Umbilical cord (tissue), 2 donors: ENCODE data around the gene GNPAT. TPM values are rescaled to one million over a fixed set of nuclear protein-coding genes. Genes with fewer than 3 reads are reported as not detected.

ENCODE experiments used
- DNase-seq: peaks from one replicate; pipeline ENCODE4 v3.0.0-alpha.2; 2015; ENCODE audit warnings: low spot score
- total RNA-seq: library from RNA; depleted of rRNA; stranded (reverse); fragments of >200 nt; gene quantifications from one replicate; pipeline ENCODE4 v1.2.3, GENCODE V29; 2014; ENCODE audit warnings: low replicate concordance; ENCODE audit not compliant: insufficient read depth

The GNPAT gene
- total RNA-seq, 1 donor from 2014 or later, result 38.0 TPM

DNA sequence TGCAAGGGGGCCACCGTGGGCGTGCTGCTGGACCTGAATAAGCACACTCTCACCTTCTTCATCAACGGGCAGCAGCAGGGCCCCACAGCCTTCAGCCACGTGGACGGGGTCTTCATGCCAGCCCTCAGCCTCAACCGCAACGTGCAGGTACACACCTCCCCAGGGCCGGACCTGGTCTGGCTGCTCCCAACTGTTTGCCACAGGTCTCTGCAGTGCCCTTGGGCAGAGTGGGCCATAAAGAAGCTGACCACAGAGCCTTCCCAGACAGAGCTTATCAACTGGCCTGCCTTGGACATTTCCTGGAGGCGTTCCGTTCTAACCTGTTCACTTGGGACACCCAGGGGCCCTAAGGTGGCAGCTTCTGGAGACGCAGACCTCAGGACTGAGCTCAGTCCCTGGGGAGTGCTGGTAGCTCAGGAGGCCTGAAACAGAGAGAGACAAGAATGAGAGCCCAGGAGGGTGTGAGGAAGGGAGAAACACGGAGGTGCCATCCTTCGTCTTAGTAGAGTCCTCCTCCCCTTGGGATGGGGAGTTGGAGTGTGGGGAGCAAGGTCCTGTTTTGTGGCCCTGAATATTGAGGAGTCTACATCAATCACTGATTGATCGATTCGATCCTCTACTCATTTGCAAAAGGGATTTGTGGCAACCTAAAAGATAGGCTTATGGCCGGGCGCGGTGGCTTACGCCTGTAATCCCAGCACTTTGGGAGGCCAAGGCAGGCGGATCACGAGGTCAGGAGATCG, 27.0 kb upstream of the GNPAT start:
- DNase-seq, result no peak

DNA sequence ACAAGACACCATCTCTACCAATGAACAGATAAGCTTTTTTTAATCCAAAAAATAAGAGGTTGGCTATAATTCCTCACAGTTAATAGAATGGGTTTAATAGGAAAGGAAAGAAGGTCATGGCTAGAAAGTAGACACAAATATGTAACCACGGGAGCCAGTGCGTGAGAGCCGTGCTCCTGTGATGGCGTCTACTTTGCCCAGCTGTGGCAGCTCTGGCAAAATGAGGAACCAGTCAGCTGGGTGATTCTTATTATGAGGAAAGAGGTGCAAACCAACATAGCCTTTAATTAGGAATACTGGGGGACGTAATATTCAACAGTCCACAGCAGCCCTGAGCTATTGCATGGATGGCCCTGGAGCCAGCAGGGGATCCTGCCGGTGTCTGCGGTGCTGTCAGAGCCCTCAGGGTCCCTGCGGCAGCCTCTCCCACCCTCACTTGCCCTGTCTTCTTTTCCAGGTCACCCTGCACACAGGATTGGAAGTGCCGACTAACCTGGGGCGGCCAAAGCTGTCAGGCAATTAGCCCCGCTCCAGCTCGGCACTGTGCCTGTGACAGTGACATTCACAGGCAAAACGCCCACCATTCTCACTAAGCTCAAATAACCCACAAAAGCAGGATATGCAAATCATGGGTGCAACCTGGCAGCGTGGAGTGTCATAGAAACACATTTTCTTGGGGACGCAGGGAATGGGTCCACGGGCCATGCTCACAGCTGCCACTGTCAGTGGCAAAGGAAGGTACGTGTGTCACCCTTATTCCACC, 25.9 kb upstream of the GNPAT start:
- DNase-seq, result no peak

DNA sequence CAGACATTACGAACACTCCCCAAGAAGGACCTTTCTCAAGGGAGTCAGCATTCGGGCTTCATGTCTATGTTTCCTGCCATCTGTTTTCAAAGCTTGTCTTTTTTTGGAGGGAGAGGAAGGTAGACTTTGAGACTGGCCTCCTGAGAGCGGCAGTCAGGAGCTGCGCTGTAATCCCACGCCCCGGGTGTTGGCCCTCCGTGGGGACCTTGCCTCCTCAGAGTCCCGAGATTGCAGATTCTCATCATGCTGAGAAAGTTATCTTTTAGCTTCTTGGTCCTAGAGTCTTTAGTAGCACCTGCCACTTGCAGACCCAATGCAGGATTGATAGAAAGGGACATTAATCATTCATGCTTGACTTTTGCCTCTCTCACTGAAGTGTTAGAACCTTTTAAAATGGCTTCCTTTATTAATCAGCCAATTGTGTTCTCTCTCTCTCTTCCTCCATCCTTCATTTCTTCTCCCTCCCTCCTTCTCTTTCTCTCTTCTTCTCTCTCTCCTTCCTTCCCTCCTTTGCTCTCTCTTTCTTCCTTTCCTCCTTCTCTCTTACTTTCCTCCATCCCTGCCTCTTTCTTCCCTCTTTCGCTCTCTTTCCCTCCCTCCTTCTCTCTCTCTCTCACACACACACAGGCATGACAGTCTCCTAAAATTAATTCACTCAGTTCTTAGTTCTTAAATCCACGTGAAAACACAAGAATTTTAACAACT, 25.2 kb upstream of the GNPAT start:
- no peak for DNase-seq

DNA sequence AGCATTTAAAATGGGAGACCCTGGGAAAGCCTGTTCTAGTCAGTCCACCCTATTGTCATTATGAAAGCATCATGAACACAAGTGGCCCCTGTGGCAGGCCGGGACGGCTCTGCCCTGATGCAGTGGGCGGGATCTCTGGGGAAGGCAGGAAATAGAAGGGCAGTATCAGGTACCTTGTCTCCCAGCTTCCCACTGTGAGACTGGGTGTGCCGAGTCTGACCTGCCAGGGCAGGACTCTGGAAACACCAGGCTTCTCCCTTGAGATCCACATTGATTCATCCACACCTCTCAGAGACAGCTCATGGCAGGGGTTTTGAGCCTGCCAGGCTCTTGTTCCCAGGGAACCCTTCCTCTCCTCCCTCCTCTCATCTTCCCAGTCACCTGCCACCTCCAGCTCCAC, 24.5 kb upstream of the GNPAT start:
- no peak for DNase-seq

DNA sequence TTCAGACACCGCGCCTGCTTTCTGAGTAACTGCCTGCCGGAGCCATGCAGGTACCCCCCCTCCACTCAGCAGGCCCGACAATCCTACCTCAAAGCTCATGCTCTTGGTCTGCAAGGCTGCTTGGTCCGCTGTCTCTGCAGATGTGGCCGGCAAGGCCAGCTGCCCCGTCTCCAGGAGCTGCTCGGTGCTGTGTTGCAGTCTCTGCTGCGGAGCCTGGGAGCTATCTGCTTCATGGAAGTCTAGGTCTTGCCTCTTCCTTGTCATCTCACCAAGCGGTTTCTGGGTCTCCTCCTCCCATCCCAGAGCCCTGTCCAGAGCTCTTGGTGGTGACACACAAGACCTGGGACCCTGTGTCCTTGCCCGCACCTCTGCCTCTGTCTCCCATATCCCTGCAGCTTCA, 24.0 kb upstream of the GNPAT start:
- no peak for DNase-seq

DNA sequence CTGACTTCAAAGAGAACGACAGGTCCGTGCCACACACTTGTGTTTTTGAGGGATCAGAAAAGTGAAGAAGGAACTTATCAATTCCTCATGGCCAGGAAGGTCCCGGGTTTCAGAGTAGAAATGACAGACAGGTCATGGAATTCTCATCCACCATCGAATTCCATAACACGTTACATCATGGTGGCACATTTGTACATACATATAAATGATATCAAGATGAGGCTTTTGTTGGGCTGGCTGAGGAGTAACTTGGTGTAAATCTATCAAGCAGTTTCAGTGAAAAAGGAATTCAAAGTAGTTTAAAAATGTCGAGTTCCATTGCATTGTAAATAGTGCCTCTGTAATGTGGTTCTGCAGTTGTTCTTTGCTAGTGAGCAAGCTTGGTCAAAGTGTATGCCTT, 22.9 kb upstream of the GNPAT start:
- no peak for DNase-seq

DNA sequence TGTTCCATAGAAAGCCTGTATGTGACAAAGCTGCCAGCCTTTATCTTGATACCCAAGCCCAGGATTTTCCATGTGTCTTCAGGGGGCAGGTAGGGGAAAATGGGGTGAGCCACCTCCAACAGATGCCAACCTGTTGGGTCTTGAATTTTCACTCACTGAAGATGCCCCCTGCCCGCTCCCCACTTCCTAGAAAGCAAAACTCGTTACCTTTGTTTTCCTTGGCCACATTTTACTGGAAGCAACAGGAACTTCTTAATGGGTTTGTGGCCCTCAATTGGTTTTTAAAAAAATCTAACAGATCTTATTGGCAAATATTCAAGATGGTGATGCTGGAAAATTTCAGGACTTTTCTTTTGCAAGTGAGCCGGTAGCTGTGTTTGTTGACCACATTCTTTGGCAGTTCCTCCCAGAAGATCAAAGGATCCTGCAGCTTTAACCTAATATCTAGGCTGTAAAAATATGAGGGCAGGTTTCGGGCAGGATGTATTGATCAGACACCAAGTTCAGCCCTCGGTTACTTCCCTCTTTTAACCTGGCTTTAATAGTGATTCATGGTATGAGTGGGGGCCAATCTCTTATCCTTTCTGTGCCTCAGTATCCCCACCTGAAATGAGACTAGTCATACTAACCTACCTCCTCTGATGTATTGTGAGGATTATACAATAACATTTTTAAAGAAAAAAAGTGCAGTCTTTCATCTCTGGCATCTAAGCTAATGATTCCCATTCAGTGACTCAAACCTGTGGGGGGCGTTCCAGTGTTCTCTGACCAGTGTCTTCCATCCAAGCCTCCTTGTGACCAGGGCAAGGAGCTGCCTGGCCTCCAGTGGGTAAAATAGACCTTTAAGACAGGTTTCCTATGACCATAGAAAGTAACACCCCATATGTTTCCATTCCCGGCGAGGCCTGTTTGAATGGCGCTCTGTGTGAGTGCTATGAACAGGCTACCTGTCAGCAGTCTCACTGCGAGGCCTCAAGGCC, 21.3 kb upstream of the GNPAT start:
- no peak for DNase-seq

DNA sequence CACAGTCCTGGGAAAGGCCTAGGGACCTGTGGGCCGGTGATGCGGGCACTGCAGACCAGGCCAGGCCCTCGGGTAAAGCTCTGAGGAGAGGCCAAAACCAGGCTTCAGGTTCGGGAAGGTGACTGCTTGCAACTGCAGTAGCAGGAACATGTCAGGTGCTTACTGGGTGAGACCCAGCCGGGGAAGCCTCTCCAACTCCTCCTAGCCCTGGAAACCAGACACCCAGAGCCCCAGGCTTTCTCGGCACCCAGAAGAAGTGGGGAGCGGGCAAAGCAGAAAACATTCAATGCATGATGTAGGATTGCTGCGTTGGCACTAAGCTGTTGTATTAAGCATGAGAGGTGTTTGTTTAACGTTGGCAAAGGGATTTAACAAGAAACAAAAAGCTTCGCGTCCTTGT, 20.2 kb upstream of the GNPAT start:
- DNase-seq, result no peak

DNA sequence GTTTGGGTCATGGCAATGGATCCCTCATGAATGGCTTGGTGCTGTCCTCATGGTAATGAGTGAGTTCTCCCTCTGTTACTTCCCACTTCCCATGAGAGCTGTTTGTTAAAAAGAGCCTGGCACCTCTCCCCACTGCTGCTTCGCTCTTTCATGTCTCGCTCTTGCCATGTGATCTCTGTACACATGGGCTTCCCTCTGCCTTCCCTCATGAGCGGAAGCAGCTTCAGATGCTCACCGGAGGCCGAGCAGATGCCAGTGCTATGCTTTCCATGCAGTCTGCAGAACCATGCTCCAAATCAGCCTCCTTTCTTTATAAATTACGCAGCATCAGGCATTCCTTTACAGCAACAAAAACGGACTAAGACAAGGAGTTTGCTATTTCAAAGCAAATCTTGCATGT, 14.9 kb upstream of the GNPAT start:
- no peak for DNase-seq

DNA sequence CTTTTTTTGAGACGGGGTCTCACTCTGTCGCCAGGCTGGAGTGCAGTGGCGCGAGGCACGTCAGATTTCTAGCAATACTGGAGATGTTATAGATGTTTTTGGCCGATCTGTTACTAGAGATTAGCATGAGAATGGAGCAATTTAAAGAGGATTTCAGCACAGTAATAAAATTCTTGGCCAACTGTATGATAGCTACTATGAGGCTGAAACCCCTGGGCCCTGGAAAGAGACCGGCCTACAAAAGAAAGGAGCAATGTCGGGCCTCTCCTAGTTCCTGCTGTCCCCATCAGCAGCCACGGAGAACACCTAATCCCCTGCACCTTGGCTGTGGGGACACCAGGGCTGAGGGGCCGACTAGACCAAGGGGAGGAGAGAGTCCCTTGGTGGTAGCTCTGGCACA, 9.5 kb upstream of the GNPAT start:
- no peak for DNase-seq

DNA sequence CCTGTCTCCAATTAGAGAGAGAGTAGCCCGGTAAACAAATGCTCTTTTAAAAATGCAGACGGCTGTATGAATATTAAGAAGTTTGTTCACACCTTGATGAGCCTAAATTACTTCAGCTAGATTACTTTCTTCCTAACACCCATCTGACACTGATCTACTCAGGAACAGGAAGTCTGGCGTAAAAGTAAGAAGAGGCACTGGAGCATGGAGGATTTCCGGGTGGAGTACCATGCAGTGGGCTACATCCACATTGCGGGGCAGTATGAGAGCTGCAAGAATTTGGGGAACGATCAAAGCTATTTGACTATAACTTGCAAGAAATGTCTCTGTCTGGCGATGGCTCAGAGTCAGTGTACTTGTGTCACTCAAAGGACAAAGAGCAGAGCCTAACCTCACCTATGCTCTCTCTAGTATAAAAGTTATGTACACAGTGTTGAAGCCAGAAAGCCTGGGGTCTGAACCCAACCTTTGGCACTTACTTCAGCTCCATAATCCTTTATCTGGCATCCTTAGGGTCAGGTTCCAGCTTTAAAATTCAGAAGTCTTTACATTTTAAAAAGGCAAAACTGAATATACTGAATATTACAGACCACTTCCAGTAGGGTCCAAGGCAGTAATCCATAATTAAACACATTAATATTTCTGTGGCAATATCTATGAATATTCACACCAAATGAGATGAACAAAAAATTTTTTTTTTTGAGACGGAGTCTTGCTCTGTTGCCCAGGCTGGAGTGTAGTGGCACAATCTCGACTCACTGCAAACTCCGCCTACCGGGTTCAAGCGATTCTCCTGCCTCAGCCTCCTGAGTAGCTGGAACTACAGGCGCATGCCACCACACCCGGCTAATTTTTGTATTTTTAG, 7.9 kb upstream of the GNPAT start:
- no peak for DNase-seq

DNA sequence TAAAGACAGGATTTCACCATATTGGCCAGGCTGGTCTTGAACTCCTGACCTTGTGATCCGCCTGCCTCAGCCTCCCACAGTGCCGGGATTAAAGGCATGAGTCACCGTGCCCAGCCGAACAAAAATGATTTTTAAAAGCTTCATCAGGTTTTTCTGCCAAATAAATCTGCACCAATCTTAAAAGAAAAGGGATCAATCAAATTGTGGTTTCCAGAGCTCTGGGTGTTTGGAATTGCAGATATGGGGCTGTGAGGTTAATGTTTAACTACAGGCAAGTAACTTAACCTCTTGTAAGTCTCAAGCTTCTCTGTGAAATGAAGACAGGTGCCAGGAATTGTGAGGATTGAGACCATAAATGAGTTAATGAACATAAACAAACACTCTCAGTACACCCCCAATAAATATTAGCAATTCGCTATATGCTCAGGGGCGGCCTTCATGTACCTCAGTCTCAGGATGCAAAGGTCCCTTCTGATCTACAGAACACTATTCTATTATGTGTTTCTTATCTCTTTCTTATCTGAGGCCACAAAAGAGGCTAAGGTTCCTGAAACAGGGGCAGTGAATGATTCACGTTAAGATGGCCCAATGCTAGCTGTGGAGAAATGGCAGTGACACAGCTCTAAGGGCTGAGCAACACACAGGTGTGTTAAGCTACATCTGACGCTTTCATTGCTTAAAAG, 7.1 kb upstream of the GNPAT start:
- no peak for DNase-seq

DNA sequence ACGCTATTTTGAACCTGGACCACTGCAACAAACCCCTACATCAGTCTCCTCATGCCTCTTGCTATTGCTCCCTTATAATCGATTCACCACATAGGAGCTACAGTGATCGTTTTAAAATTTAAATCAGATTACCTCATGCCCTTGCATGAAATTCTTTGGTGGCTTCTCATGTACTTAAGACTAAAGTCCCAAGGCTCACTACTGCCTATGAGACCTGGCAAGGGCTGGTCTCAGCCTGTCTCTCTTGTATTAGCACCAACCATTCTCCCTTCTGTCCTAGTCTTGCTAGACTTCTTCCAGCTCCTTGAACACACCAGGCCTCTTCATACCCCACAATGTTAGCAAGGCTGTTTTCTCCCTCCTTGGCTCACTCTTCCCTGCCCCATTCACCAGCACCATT, 6.5 kb upstream of the GNPAT start:
- DNase-seq, result no peak

DNA sequence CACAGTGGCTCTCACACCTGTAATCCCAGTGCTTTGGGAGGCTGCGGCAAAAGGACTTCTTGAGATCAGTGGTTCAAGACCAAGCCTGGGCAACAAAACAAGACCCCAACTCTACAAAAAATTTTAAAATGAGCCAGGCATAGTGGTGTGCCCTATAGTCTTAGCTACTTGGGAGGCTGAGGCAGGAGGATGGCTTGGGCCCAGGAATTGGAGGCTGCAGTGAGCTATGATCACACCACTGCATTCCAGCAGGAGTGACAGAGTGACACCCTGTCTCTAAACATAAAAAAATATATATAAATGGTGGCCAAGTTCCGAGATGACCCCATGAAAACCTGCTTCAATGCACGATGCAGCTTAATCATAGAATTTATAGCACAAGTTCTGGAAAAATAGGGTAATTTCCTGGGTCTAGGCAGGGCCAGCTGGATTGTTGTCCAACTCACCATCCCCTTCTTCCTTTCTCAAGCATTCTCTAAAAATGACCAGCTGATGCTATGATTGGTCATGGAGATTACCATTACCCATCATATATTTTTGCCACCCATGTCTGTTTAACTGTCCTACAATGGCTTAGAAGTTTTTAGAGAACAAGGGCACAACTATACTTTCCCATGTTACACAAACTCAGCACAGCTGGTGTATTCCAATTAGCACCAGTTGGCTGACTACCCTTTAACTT, 5.3 kb upstream of the GNPAT start:
- DNase-seq, result no peak

DNA sequence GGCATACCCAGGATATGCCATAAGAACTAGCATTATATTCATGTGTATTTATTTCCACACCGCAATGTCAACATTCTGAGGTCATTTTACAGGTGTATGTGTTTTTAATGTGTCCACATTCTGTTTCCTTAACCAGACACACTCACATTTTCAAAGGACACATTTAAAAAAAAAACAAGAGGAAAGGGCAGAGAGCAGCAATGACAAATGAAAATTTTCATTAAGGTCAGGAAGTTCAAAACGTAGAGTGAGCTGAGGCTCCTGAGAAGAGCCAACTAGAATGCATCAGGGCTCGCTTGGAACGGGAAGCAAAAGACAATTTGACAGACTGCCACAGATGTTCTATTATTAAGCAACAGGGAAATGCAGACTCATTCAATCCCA, 4.8 kb upstream of the GNPAT start:
- no peak for DNase-seq

DNA sequence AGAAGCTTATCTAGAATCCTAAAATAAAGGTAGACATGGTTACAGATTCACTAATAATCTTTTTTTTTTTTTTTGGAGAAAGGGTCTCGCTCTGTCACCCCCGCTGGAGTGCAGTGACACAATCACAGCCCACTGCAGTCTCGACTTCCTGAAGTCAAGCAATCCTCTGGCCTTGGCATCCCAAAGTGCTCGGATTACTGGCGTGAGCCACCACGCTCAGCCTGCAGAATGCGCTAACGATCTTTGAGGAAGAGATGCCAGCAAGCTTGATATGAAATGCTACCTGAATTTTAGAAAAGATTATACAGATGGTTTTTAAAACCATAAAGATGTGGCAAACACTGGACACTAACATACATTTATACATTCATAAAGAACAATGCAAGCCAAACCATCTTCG, 4.1 kb upstream of the GNPAT start:
- DNase-seq, result no peak

DNA sequence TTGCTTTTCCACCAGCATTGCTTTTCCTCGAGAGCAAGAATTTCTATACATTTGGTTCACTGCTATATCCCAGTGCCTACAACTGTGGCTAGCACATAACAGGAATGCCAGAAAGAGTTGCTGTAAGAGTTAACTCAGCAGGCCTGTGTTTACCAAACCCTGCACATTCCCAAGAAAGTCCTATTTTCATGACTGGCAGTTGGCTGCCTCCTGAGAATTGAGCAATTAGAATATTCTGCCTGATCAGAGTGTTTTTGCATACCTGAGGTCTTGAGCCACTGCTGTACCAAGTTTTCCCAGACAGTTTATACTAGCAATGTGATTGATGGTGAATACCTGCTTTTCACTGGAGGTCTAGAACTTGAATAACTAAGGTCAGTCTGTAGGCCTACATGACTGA, 2.7 kb upstream of the GNPAT start:
- no peak for DNase-seq

DNA sequence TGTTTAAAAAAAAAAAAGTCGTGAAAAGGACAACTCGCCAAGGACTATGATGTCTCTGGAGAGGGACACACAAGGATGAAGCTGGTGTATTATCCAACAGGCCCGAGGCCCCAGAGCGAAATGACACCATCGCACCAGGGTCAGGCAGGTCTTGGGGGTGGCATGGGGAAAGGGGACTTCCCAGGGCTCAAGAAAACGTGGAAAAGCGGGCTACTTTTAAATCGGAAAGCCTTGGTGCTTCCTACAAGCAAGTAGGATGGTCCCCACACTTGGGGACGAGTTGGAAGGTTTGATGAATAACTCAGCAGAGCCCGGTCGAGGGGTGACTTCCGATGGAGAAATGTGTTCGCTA, 505 bp upstream of the GNPAT start:
- peak; percentile 6 for DNase-seq

DNA sequence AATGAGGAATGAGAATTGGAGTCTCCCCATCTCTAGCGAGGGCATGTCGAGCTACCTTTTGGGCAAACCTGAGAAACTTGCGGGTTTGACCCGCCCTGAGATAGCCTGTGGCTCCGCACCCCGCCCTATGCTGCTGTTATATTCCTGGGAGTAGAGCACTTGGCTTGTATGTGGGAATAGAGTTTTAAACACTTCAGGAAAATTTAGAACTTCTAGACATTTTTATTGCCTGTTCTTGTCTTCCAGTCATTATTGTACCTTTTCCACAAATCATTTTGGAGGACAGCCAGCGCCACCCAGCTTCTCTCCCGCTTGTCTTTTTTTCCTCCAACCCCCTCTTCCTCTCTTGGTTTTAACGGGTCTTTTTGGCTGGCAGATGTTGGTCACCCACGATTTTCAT, 738 bp downstream of the GNPAT start:
- no peak for DNase-seq
